ENCODE measurements around the gene MCL1. TPM values are rescaled to one million over a fixed set of nuclear protein-coding genes. Genes with fewer than 3 reads are reported as not detected.
A peak's percentile ranks its signal among the peaks of the same experiment; 100 is the strongest.

Gene MCL1
- total RNA-seq, 1 donor from 2014 or later, result 154 TPM

- Mint-ChIP-seq H3K27ac (ENCODE audit: unreplicated experiment) (no peak overlapping the region), H3K9me3 (ENCODE audit: unreplicated experiment) (peaks cover 5% of the 10 kb centered on the region), H3K36me3 (ENCODE audit: unreplicated experiment) (no peaks in the 10 kb centered on the region), H3K4me3 (ENCODE audit: unreplicated experiment) (no peak overlapping the region), H3K27me3 (ENCODE audit: unreplicated experiment) (peaks cover 7% of the 10 kb centered on the region), H3K4me1 (ENCODE audit: low read depth, unreplicated experiment) (peaks cover 6% of the 10 kb centered on the region)
- peak; percentile 24 for DNase-seq
- no peak for TF ChIP-seq CTCF (IDR thresholded peaks at IDR 0.05; ENCODE audit: partially characterized antibody, unreplicated experiment)
Observed at GRCh38 chr1:150557065-150557600, 22.3 kb downstream of the MCL1 start.

- TF ChIP-seq CTCF (IDR thresholded peaks at IDR 0.05; ENCODE audit: partially characterized antibody, unreplicated experiment), result no peak
- Mint-ChIP-seq H3K4me3 (ENCODE audit: unreplicated experiment) (no peak overlapping the region), H3K27me3 (ENCODE audit: unreplicated experiment) (peaks cover 9% of the 10 kb centered on the region), H3K27ac (ENCODE audit: unreplicated experiment) (no peak overlapping the region), H3K36me3 (ENCODE audit: unreplicated experiment) (no peaks in the 10 kb centered on the region), H3K9me3 (ENCODE audit: unreplicated experiment) (peaks cover 3% of the 10 kb centered on the region), H3K4me1 (ENCODE audit: low read depth, unreplicated experiment) (peaks cover 3% of the 10 kb centered on the region)
- peak; percentile 18 for DNase-seq
Observed at GRCh38 chr1:150555971-150556865, 23.2 kb downstream of the MCL1 start.

GRCh38 chr1:150555198-150555970 lies 24.0 kb downstream of the MCL1 start:
- no peak overlapping the region for H3K4me3 Mint-ChIP-seq (ENCODE audit: unreplicated experiment)
- H3K9me3 Mint-ChIP-seq (ENCODE audit: unreplicated experiment), result peaks cover 3% of the 10 kb centered on the region

GRCh38 chr1:150554086-150554452 lies 25.3 kb downstream of the MCL1 start:
- Mint-ChIP-seq H3K27me3 (ENCODE audit: unreplicated experiment) (peaks cover 7% of the 10 kb centered on the region), H3K4me1 (ENCODE audit: low read depth, unreplicated experiment) (peaks cover 3% of the 10 kb centered on the region), H3K27ac (ENCODE audit: unreplicated experiment) (no peak overlapping the region), H3K36me3 (ENCODE audit: unreplicated experiment) (no peaks in the 10 kb centered on the region), H3K4me3 (ENCODE audit: unreplicated experiment) (no peak overlapping the region), H3K9me3 (ENCODE audit: unreplicated experiment) (no peaks in the 10 kb centered on the region)
- no peak for DNase-seq
- no peak for TF ChIP-seq CTCF (IDR thresholded peaks at IDR 0.05; ENCODE audit: partially characterized antibody, unreplicated experiment)

More at GRCh38 chr1:150555198-150555970, 24.0 kb downstream of the MCL1 start:
- no peak for DNase-seq
- no peak overlapping the region for H3K27ac Mint-ChIP-seq (ENCODE audit: unreplicated experiment)
- H3K4me1 Mint-ChIP-seq (ENCODE audit: low read depth, unreplicated experiment), result peaks cover 3% of the 10 kb centered on the region
- TF ChIP-seq CTCF (IDR thresholded peaks at IDR 0.05; ENCODE audit: partially characterized antibody, unreplicated experiment), result no peak
- H3K36me3 Mint-ChIP-seq (ENCODE audit: unreplicated experiment), result no peaks in the 10 kb centered on the region
- H3K27me3 Mint-ChIP-seq (ENCODE audit: unreplicated experiment), result peaks cover 8% of the 10 kb centered on the region
